ENCODE results near the gene AFF1.
"Not testable (repeated sequence)": the region's sequence is repeated elsewhere in the genome, so short reads cannot be mapped to it uniquely, and the experiment has no call there.

AFF1 gene

DNA sequence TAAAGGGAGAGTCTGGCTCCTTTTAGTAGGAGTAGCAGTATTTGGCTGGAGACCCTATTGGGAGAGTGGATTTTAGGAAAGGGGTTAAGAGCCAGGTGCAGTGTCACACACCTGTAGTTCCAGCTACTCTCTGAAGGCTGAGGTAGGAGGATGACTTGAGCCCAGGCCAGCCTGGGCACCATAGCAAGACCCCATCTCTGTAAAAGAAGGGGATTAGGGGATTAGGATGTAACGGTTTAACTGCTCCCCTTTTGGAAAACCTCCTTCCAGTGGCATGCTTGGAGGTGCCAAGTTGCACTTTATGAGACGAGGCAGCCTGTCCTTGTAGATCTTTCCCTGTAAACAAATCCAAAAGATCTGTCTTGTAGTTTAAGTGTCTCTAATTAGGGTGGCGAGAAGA lies 145.7 kb downstream of the AFF1 start:
- Histone ChIP-seq H3K27me3 (ENCODE audit: control insufficient read depth in 3 of 3, insufficient read depth in 3 of 3, low read depth in 1 of 3, low read length in 3 of 3) (no peaks in the 10 kb centered on the region), H3K79me1 (ENCODE audit: low read depth, low read length) (peaks cover 2% of the 10 kb centered on the region), H2BK12ac (ENCODE audit: low read length) (no peak overlapping the region), H3K14ac (ENCODE audit: low read length) (no peak overlapping the region), H3K36me3 (replicated peaks in 1 of 2; ENCODE audit: control insufficient read depth in 2 of 2, insufficient read depth in 2 of 2, low read length in 2 of 2) (peaks cover 0 to 8% of the 10 kb centered on the region in 2 donors), H2BK15ac (ENCODE audit: low read length) (no peak overlapping the region), H3K4me2 (ENCODE audit: insufficient read depth, low read length, poor library complexity, severe bottlenecking) (no peak overlapping the region), H2AK5ac (ENCODE audit: low read depth, low read length) (no peak overlapping the region), H4K91ac (ENCODE audit: low read depth, low read length, poor library complexity) (no peak overlapping the region), H2BK5ac (ENCODE audit: low read length) (no peak overlapping the region), H3K4me1 (ENCODE audit: control insufficient read depth in 2 of 2, insufficient read depth in 1 of 2, low read depth in 1 of 2, low read length in 2 of 2) (peaks cover 2 to 3% of the 10 kb centered on the region in 2 donors), H3K27ac (replicated peaks; ENCODE audit: low read length) (no peak overlapping the region), H3K23ac (ENCODE audit: low read depth, low read length, poor library complexity) (no peak overlapping the region), H4K8ac (ENCODE audit: low read depth, low read length) (no peak overlapping the region), H3K4ac (ENCODE audit: low read length) (no peak overlapping the region), H3K9ac (ENCODE audit: low read depth, low read length, poor library complexity) (no peak overlapping the region), H3K9me3 (replicated peaks in 1 of 2; ENCODE audit: control insufficient read depth in 2 of 2, insufficient read depth in 1 of 2, low read depth in 1 of 2, low read length in 2 of 2) (no peaks in the 10 kb centered on the region), H3K4me3 (ENCODE audit: low read length in 2 of 2) (no peak overlapping the region), H3K18ac (ENCODE audit: low read length) (no peak overlapping the region), H2BK120ac (ENCODE audit: low read depth, low read length) (no peak overlapping the region), H2AFZ (ENCODE audit: low read length) (no peak overlapping the region)
- DNase-seq (ENCODE audit: low spot score) = no peak
- no CpG with 5 or more reads among the region's 3 CpGs for WGBS, 2 donors (ENCODE audit: extremely low coverage in 2 of 2, insufficient read length in 2 of 2, insufficient replicate concordance in 1 of 2)

- no peak overlapping the region for H2AFZ ChIP-seq (ENCODE audit: low read length)
- no peak overlapping the region for H4K8ac ChIP-seq (ENCODE audit: low read depth, low read length)
- H3K4me1 ChIP-seq (ENCODE audit: control insufficient read depth in 2 of 2, insufficient read depth in 1 of 2, low read depth in 1 of 2, low read length in 2 of 2) = peaks cover 2 to 3% of the 10 kb centered on the region in 2 donors
- peaks cover 2% of the 10 kb centered on the region for H3K79me1 ChIP-seq (ENCODE audit: low read depth, low read length)
- WGBS, 2 donors (ENCODE audit: extremely low coverage in 2 of 2, insufficient read length in 2 of 2, insufficient replicate concordance in 1 of 2) = no CpG with 5 or more reads among the region's 5 CpGs
- no peak overlapping the region for H3K4ac ChIP-seq (ENCODE audit: low read length)
- no peaks in the 10 kb centered on the region for H3K9me3 ChIP-seq (replicated peaks in 1 of 2; ENCODE audit: control insufficient read depth in 2 of 2, insufficient read depth in 1 of 2, low read depth in 1 of 2, low read length in 2 of 2)
- DNase-seq (ENCODE audit: low spot score) = no peak
- H3K4me2 ChIP-seq (ENCODE audit: insufficient read depth, low read length, poor library complexity, severe bottlenecking) = no peak overlapping the region
- H2BK120ac ChIP-seq (ENCODE audit: low read depth, low read length) = no peak overlapping the region
- no peak overlapping the region for H3K14ac ChIP-seq (ENCODE audit: low read length)
- no peak overlapping the region for H3K18ac ChIP-seq (ENCODE audit: low read length)
- H3K9ac ChIP-seq (ENCODE audit: low read depth, low read length, poor library complexity) = no peak overlapping the region
- H3K27ac ChIP-seq (replicated peaks; ENCODE audit: low read length) = no peak overlapping the region
- H2BK15ac ChIP-seq (ENCODE audit: low read length) = no peak overlapping the region
- H2BK5ac ChIP-seq (ENCODE audit: low read length) = no peak overlapping the region
- peaks cover 0 to 14% of the 10 kb centered on the region in 2 donors for H3K36me3 ChIP-seq (replicated peaks in 1 of 2; ENCODE audit: control insufficient read depth in 2 of 2, insufficient read depth in 2 of 2, low read length in 2 of 2)
- no peak overlapping the region for H3K4me3 ChIP-seq (ENCODE audit: low read length in 2 of 2)
- no peak overlapping the region for H3K23ac ChIP-seq (ENCODE audit: low read depth, low read length, poor library complexity)
- H3K27me3 ChIP-seq (ENCODE audit: control insufficient read depth in 3 of 3, insufficient read depth in 3 of 3, low read depth in 1 of 3, low read length in 3 of 3) = no peaks in the 10 kb centered on the region
- H2AK5ac ChIP-seq (ENCODE audit: low read depth, low read length) = no peak overlapping the region
- H4K91ac ChIP-seq (ENCODE audit: low read depth, low read length, poor library complexity) = no peak overlapping the region
- H2BK12ac ChIP-seq (ENCODE audit: low read length) = no peak overlapping the region
Measured at GRCh38 chr4:87081826-87082225, 147.0 kb downstream of the AFF1 start.

GRCh38 chr4:87085732-87086131 lies 150.9 kb downstream of the AFF1 start:
- H3K79me1 ChIP-seq (ENCODE audit: low read depth, low read length); H3K27ac ChIP-seq (replicated peaks; ENCODE audit: low read length); H3K9ac ChIP-seq (ENCODE audit: low read depth, low read length, poor library complexity); H3K9me3 ChIP-seq (replicated peaks in 1 of 2; ENCODE audit: control insufficient read depth in 2 of 2, insufficient read depth in 1 of 2, low read depth in 1 of 2, low read length in 2 of 2); H2AFZ ChIP-seq (ENCODE audit: low read length); H3K4me3 ChIP-seq (ENCODE audit: low read length in 2 of 2); H2BK15ac ChIP-seq (ENCODE audit: low read length); H2BK12ac ChIP-seq (ENCODE audit: low read length); H3K27me3 ChIP-seq (ENCODE audit: control insufficient read depth in 3 of 3, insufficient read depth in 3 of 3, low read depth in 1 of 3, low read length in 3 of 3); H3K18ac ChIP-seq (ENCODE audit: low read length); DNase-seq (ENCODE audit: low spot score); H3K4ac ChIP-seq (ENCODE audit: low read length); H3K4me1 ChIP-seq (ENCODE audit: control insufficient read depth in 2 of 2, insufficient read depth in 1 of 2, low read depth in 1 of 2, low read length in 2 of 2); H2AK5ac ChIP-seq (ENCODE audit: low read depth, low read length); H3K14ac ChIP-seq (ENCODE audit: low read length); H3K4me2 ChIP-seq (ENCODE audit: insufficient read depth, low read length, poor library complexity, severe bottlenecking); H3K23ac ChIP-seq (ENCODE audit: low read depth, low read length, poor library complexity); H2BK5ac ChIP-seq (ENCODE audit: low read length); H2BK120ac ChIP-seq (ENCODE audit: low read depth, low read length); H4K91ac ChIP-seq (ENCODE audit: low read depth, low read length, poor library complexity); H4K8ac ChIP-seq (ENCODE audit: low read depth, low read length): not testable (repeated sequence)
- peaks cover 0 to 27% of the 10 kb centered on the region in 2 donors for H3K36me3 ChIP-seq (replicated peaks in 1 of 2; ENCODE audit: control insufficient read depth in 2 of 2, insufficient read depth in 2 of 2, low read length in 2 of 2)
- no CpG with 5 or more reads among the region's 11 CpGs for WGBS, 2 donors (ENCODE audit: extremely low coverage in 2 of 2, insufficient read length in 2 of 2, insufficient replicate concordance in 1 of 2)

- Histone ChIP-seq H3K27ac (replicated peaks; ENCODE audit: low read length) (no peak overlapping the region), H3K79me1 (ENCODE audit: low read depth, low read length) (peaks cover 2% of the 10 kb centered on the region), H4K91ac (ENCODE audit: low read depth, low read length, poor library complexity) (no peak overlapping the region), H2BK12ac (ENCODE audit: low read length) (no peak overlapping the region), H3K4me1 (ENCODE audit: control insufficient read depth in 2 of 2, insufficient read depth in 1 of 2, low read depth in 1 of 2, low read length in 2 of 2) (peaks cover 2 to 5% of the 10 kb centered on the region in 2 donors), H3K36me3 (replicated peaks in 1 of 2; ENCODE audit: control insufficient read depth in 2 of 2, insufficient read depth in 2 of 2, low read length in 2 of 2) (peaks cover 0 to 28% of the 10 kb centered on the region in 2 donors), H2BK15ac (ENCODE audit: low read length) (no peak overlapping the region), H3K4me2 (ENCODE audit: insufficient read depth, low read length, poor library complexity, severe bottlenecking) (no peak overlapping the region), H3K9ac (ENCODE audit: low read depth, low read length, poor library complexity) (no peak overlapping the region), H3K23ac (ENCODE audit: low read depth, low read length, poor library complexity) (no peak overlapping the region), H3K14ac (ENCODE audit: low read length) (no peak overlapping the region), H2AK5ac (ENCODE audit: low read depth, low read length) (no peak overlapping the region), H4K8ac (ENCODE audit: low read depth, low read length) (no peak overlapping the region), H2AFZ (ENCODE audit: low read length) (no peak overlapping the region), H3K4ac (ENCODE audit: low read length) (no peak overlapping the region), H3K27me3 (ENCODE audit: control insufficient read depth in 3 of 3, insufficient read depth in 3 of 3, low read depth in 1 of 3, low read length in 3 of 3) (no peaks in the 10 kb centered on the region), H3K18ac (ENCODE audit: low read length) (no peak overlapping the region), H2BK5ac (ENCODE audit: low read length) (no peak overlapping the region), H2BK120ac (ENCODE audit: low read depth, low read length) (no peak overlapping the region), H3K4me3 (ENCODE audit: low read length in 2 of 2) (no peak overlapping the region), H3K9me3 (replicated peaks in 1 of 2; ENCODE audit: control insufficient read depth in 2 of 2, insufficient read depth in 1 of 2, low read depth in 1 of 2, low read length in 2 of 2) (no peaks in the 10 kb centered on the region)
- no peak for DNase-seq (ENCODE audit: low spot score)
- WGBS, 2 donors (ENCODE audit: extremely low coverage in 2 of 2, insufficient read length in 2 of 2, insufficient replicate concordance in 1 of 2) = no CpG with 5 or more reads among the region's 12 CpGs
Measured at GRCh38 chr4:87086143-87086805, 151.5 kb downstream of the AFF1 start.
